ENCODE measurements around the gene NSMF.

DNA sequence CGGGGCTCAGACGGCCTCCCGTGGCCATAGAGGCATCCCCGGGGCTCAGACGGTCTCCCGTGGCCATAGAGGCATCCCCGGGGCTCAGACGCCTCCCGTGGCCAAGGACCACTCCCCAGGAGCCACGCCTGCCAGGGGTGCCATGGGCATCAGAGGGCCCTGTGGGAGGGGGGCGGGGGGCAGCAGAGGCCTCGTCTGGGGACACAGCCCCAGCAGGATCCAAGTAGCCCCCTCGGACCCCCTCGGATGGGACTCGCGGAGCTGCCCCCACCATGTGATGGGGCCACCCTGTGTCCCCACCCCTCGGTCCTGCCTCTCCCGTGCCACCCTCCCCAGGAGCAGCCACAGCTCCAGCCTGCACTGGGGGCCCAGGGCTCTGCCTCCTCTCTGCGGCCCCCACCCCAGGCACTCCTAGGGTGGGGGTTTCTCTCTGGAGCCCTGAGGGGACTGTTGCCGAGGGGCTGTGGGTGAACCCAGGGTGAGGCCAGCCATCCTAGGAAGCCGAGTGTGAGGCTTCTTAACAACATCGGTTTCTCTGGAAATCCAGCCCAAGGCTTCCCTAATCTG, 20.5 kb downstream of the NSMF start:
- TF ChIP-seq EZH2 (IDR thresholded peaks at IDR 0.05): no peak
- TF ChIP-seq POLR2AphosphoS5 (IDR thresholded peaks at IDR 0.05; ENCODE audit: borderline replicate concordance, low read depth, low read length): no peak
- no peak for TF ChIP-seq FOXP2 (optimal IDR thresholded peaks at IDR 0.05; ENCODE audit: control extremely low read depth, extremely low read length, insufficient read depth)

Measured in SK-N-MC (cell line).